Osteoblast (primary cell): ENCODE results near the gene MAN1C1. TPM values are rescaled to one million over a fixed set of nuclear protein-coding genes. Genes with fewer than 3 reads are reported as not detected.

Source experiments
- DNase-seq: peaks from one replicate; pipeline ENCODE4 v3.0.0; 2011; ENCODE audit warnings: low spot score, mixed read lengths; ENCODE audit not compliant: insufficient read length; ENCODE audit errors: missing footprints
- H2AFZ ChIP-seq: 2 replicates; pipeline ENCODE4 v1.6.0; 2011; ENCODE audit warnings: mild to moderate bottlenecking, low read length
- H3K27ac ChIP-seq: 2 replicates; pipeline ENCODE4 v1.5.1; 2011; ENCODE audit warnings: mild to moderate bottlenecking, low read depth, low read length, moderate library complexity
- H3K27me3 ChIP-seq: 2 replicates; pipeline ENCODE4 v1.6.0; 2012; ENCODE audit warnings: mild to moderate bottlenecking, control low read depth, inconsistent platforms, low read length, moderate library complexity; ENCODE audit not compliant: insufficient read depth
- H3K36me3 ChIP-seq: 2 replicates; pipeline ENCODE4 v1.5.1; 2011; ENCODE audit warnings: mild to moderate bottlenecking, low read length, control low read depth, moderate library complexity; ENCODE audit not compliant: insufficient read depth
- H3K4me1 ChIP-seq: 2 replicates; pipeline ENCODE4 v1.5.1; 2011; ENCODE audit warnings: mild to moderate bottlenecking, low read length, control low read depth, moderate library complexity; ENCODE audit not compliant: insufficient read depth
- H3K4me2 ChIP-seq: 2 replicates; pipeline ENCODE4 v1.6.0; 2011; ENCODE audit warnings: mild to moderate bottlenecking, low read length; ENCODE audit not compliant: insufficient read depth
- H3K4me3 ChIP-seq: fragments of 200-600 bp; sonication (generic); 3 replicates; pipeline ENCODE4 v1.5.1; 2012; ENCODE audit warnings: mild to moderate bottlenecking, low read length, inconsistent platforms; ENCODE audit not compliant: insufficient read depth
- H3K79me2 ChIP-seq: 2 replicates; pipeline ENCODE4 v1.6.0; 2012; ENCODE audit warnings: mild to moderate bottlenecking, low read length, control low read depth, inconsistent platforms; ENCODE audit not compliant: insufficient read depth
- H3K9me3 ChIP-seq: 2 replicates; pipeline ENCODE4 v1.5.1; 2011; ENCODE audit warnings: low read depth, low read length, control low read depth
- H4K20me1 ChIP-seq: 2 replicates; pipeline ENCODE4 v1.6.0; 2012; ENCODE audit warnings: mild to moderate bottlenecking, low read length, control low read depth; ENCODE audit not compliant: insufficient read depth
- total RNA-seq: library from RNA; depleted of rRNA; stranded (reverse); fragments of >200 nt; gene quantifications from 2 replicates; pipeline ENCODE4 v1.2.3, GENCODE V29; 2012
- TF ChIP-seq, protein P1 (sequence below): IDR thresholded peaks from 2 replicates; pipeline ENCODE4 v1.5.1; 2011; ENCODE audit warnings: mild to moderate bottlenecking, low read depth, low read length, moderate library complexity; ENCODE audit errors: extremely low read depth

The MAN1C1 gene
- total RNA-seq, 1 donor, result 16.3 TPM

GRCh38 chr1:25700144-25700523 is 83.5 kb downstream of the MAN1C1 start:
- Histone ChIP-seq H3K27ac (peak overlapping the region; percentile 29), H3K4me1 (peaks cover 41% of the 10 kb centered on the region), H2AFZ (no peak overlapping the region), H3K4me3 (no peak overlapping the region), H3K27me3 (no peaks in the 10 kb centered on the region), H3K9me3 (no peaks in the 10 kb centered on the region), H3K79me2 (no peaks in the 10 kb centered on the region), H4K20me1 (no peaks in the 10 kb centered on the region), H3K4me2 (no peak overlapping the region), H3K36me3 (no peaks in the 10 kb centered on the region)
- DNase-seq, result peak; percentile 89
- TF ChIP-seq, protein P1, sequence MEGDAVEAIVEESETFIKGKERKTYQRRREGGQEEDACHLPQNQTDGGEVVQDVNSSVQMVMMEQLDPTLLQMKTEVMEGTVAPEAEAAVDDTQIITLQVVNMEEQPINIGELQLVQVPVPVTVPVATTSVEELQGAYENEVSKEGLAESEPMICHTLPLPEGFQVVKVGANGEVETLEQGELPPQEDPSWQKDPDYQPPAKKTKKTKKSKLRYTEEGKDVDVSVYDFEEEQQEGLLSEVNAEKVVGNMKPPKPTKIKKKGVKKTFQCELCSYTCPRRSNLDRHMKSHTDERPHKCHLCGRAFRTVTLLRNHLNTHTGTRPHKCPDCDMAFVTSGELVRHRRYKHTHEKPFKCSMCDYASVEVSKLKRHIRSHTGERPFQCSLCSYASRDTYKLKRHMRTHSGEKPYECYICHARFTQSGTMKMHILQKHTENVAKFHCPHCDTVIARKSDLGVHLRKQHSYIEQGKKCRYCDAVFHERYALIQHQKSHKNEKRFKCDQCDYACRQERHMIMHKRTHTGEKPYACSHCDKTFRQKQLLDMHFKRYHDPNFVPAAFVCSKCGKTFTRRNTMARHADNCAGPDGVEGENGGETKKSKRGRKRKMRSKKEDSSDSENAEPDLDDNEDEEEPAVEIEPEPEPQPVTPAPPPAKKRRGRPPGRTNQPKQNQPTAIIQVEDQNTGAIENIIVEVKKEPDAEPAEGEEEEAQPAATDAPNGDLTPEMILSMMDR, result no peak

GRCh38 chr1:25700626-25701025 is 84.0 kb downstream of the MAN1C1 start:
- H3K4me1 ChIP-seq, result peaks cover 36% of the 10 kb centered on the region

GRCh38 chr1:25701030-25701785 is 84.6 kb downstream of the MAN1C1 start:
- H3K27ac ChIP-seq, result no peak overlapping the region
- peaks cover 30% of the 10 kb centered on the region for H3K4me1 ChIP-seq
- H3K27me3 ChIP-seq, result no peaks in the 10 kb centered on the region
- no peaks in the 10 kb centered on the region for H3K9me3 ChIP-seq
- no peaks in the 10 kb centered on the region for H3K36me3 ChIP-seq
- H3K4me3 ChIP-seq, result no peak overlapping the region
- no peak overlapping the region for H3K4me2 ChIP-seq
- no peak for DNase-seq
- no peak overlapping the region for H2AFZ ChIP-seq
- no peaks in the 10 kb centered on the region for H4K20me1 ChIP-seq
- H3K79me2 ChIP-seq, result no peaks in the 10 kb centered on the region
- TF ChIP-seq, protein P1, result no peak

More at GRCh38 chr1:25700626-25701025, 84.0 kb downstream of the MAN1C1 start:
- no peak for DNase-seq
- Histone ChIP-seq H4K20me1 (no peaks in the 10 kb centered on the region), H2AFZ (no peak overlapping the region), H3K4me3 (no peak overlapping the region), H3K79me2 (no peaks in the 10 kb centered on the region), H3K9me3 (no peaks in the 10 kb centered on the region), H3K36me3 (no peaks in the 10 kb centered on the region), H3K27me3 (no peaks in the 10 kb centered on the region), H3K27ac (peak overlapping the region; percentile 11), H3K4me2 (no peak overlapping the region)
- TF ChIP-seq, protein P1, result peak; percentile 24

DNA sequence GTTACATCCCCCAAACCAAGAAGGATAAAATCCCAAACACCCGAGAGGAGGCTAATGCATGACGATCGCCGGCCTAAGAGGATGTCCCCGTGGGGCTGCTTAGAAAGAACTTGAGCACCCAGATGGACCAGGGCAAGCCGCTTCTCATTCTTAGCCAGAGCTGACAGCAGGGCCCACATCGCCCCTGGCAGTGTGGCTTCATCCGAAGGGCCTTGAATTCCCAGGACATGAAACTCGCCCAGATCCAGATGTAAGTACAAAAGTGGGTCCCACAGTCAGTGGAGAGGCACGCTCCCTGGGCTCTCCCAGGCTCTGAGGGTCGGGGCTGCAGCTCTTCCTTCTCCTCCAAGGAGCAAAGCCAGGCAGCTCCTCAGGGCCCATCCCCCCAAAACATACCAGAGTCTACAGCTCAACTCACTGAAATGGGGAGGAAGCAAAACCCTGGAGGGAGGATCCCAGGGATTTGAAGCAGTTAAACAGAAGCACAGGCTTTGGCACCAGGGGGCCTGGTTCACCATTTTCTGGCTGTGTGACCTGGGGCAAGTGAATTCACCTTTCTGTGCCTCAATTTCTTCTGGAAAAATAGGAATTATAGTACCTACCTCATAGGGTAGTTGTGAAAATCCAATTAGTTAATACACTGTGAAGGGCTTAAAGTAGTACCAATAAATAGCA is 85.6 kb downstream of the MAN1C1 start:
- H3K36me3 ChIP-seq, result no peaks in the 10 kb centered on the region
- no peaks in the 10 kb centered on the region for H4K20me1 ChIP-seq
- TF ChIP-seq, protein P1, result no peak
- H3K79me2 ChIP-seq, result no peaks in the 10 kb centered on the region
- H3K27me3 ChIP-seq, result no peaks in the 10 kb centered on the region
- peak; percentile 88 for DNase-seq
- no peaks in the 10 kb centered on the region for H3K9me3 ChIP-seq
- H3K27ac ChIP-seq, result no peak overlapping the region
- H3K4me3 ChIP-seq, result no peak overlapping the region
- no peak overlapping the region for H3K4me2 ChIP-seq
- H2AFZ ChIP-seq, result no peak overlapping the region
- peaks cover 26% of the 10 kb centered on the region for H3K4me1 ChIP-seq
